ENCODE results near the gene TSPAN4.
A peak's percentile ranks its signal among the peaks of the same experiment; 100 is the strongest.

TSPAN4 gene

GRCh38 chr11:803770-804598, 38.7 kb upstream of the TSPAN4 start:
- DNase-seq (ENCODE audit: extremely low read depth in 1 of 2, low read depth in 1 of 2), result no peak

DNA sequence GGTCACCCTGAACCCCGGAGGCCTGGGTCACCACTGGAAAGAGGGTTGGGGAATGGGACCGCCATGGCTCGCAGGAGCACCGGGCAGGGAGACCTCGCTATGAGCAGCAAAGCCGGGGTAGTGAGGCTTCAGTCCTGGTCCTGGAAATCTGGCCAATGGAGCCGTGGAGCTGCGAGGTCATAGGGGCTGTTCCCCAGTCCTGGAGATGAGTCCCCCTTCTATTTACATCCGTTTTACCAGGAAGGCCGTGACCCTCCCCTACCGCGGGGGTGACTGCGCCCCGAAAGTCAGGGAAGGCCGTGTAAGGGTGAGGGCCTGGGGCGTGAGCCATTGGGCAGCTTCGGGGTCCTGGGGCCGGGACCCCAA, 38.1 kb upstream of the TSPAN4 start:
- no peak for DNase-seq (ENCODE audit: extremely low read depth in 1 of 2, low read depth in 1 of 2)

DNA sequence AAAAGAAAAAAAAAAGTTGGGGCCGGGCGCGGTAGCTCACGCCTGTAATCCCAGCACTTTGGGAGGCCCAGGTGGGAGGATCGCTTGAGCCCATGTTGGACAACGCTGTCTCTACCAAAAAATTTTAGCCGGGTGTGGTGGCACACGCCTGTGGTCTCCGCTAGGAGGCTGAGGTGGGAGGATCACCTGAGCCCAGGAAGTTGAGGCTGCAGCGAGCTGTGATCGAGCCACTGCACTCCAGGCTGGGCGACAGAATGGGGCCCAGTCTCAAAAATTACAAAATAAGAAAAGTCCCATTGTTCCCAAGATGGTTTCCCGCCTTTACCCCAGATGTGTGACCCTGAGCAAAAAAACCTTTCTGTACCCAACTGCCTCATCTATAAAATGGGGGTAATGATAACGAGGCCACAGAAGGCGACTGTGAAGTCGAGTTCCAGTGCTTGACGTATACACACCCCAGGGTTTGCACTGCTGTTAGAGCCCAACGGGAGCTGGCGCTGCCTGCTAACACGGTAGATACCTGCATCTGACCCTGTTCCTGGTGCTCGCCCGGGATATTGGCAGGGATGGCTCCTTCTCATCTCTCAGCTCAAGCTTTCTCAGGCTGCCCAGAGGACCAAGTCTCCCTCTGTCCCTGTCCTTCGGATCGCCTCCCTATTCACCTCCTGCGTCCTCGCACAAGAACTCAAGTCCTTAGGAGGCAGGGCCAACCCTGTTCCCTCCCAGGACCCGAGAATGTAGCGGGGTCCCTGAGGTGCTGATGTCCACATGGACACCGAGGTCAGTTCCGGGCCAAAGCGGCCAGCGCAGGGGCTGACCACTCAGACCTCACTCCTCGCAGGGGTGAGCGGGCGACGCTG, 34.0 kb upstream of the TSPAN4 start:
- DNase-seq (ENCODE audit: extremely low read depth in 1 of 2, low read depth in 1 of 2), result no peak

DNA sequence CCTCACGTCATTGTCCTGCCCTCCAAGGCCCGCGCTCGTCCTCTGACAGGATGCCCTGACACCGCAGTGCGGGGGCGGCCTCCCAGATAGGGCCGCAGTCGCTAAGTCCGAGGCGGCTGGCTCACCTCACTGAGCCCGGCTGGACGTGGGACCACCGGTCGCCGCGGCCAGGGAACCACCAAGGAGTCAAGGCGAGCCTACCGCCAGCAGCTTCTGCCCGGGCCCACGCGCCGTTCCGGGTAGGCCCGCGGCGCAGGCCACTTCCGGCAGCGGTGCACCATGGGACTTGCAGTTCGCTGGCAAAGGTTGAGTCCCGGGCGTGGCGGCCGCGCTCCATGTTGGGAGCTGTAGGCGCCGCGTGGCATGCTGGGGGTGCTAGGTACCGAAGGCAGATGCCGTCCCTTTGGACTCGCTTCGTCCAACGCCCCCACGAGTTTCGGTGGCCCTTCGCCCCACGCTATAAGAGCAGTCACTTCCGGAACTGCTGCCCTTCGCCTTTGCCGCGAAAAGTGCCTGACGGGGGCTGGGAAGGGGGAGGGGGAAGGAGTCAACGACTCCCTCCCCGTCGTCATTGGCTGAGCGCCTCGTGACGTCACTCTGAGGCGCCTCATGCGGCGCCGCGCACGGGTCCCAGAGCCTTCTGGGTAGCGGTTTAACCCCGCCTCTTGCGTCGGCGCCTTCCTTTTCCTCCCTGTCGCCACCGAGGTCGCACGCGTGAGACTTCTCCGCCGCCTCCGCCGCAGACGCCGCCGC, 33.2 kb upstream of the TSPAN4 start, which contains the start of gene RPLP2:
RPLP2 (plus strand) TSS at position 681 of the 753 bp plus-strand sequence. CDS start 268 bp downstream, outside the sequence.
- DNase-seq (ENCODE audit: extremely low read depth in 1 of 2, low read depth in 1 of 2), result peak; percentile 92 to 98

GRCh38 chr11:810040-810567, 32.5 kb upstream of the TSPAN4 start:
- DNase-seq (ENCODE audit: extremely low read depth in 1 of 2, low read depth in 1 of 2), result no peak

GRCh38 chr11:811446-812245, 31.0 kb upstream of the TSPAN4 start:
- DNase-seq (ENCODE audit: extremely low read depth in 1 of 2, low read depth in 1 of 2), result no peak

- no peak for DNase-seq (ENCODE audit: extremely low read depth in 1 of 2, low read depth in 1 of 2)
Measured at GRCh38 chr11:812390-812789, 30.3 kb upstream of the TSPAN4 start.

DNA sequence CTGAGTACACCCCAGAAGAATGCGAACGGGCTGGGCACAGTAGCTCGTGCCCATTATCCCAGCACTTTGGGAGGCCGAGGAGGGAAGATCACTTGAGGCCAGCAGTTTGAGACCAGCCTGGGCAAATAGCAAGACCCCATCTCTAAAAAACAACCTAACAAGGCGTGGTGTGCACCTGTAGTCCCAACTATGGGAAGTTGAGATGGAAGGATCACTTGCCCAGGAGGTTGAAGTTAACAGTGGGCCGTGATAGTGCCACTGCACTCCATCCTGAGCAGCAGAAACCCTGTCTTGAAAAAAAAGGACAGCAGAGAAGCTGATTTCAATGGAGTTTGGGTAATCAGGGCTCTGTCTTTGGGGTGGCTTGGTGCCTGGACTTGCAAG, 29.6 kb upstream of the TSPAN4 start:
- DNase-seq (ENCODE audit: extremely low read depth in 1 of 2, low read depth in 1 of 2), result no peak

DNA sequence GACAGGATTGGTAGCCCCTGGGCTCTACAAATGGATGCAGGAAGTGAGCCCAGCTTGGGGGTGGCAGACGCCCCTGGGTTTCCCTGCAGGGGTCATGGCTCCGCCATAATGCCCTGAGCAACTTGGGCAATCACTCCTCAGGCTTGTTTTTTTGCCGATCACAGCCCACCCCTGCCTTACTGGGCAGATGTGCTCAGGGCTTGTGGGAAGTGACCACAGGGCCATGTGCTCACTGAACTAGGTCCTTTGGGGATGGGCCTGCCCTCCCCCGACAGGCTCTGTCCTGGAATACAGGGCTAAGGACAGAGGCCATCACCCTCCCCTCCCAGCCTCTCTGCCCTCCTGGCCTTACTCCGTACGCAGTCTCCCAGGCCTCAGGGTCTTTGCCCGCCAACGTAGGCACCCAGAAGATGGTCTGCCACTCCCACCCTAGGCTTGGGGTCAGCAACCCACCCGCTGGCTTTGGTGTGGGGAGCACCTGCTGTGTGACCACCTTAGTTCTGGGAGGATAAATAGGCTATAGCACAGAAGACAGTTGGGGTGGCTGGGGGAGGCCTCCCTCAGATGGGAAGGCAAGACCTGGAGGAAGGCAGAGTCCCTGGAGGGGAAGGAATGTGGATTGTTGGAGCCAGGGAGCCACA, 29.1 kb upstream of the TSPAN4 start:
- no peak for DNase-seq (ENCODE audit: extremely low read depth in 1 of 2, low read depth in 1 of 2)

- DNase-seq (ENCODE audit: extremely low read depth in 1 of 2, low read depth in 1 of 2), result no peak
Measured at GRCh38 chr11:815675-816432, 26.8 kb upstream of the TSPAN4 start.

DNA sequence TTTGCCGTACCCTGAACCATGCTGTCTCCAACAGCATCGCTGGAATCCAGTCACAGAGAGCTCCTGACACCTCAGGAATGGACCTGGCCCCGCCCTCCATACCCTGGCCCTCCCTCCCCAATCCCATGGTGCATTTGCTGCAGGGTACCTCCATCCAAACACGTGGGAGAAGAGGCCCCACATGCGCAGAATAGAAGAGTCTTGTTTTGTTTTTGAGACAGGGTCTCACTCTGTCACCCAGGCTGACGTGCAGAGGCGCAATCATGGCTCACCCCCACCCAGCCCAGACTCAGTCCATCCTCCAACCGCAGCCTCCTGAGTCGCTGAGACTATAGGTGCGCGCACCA, 26.2 kb upstream of the TSPAN4 start:
- no peak for DNase-seq (ENCODE audit: extremely low read depth in 1 of 2, low read depth in 1 of 2)

DNA sequence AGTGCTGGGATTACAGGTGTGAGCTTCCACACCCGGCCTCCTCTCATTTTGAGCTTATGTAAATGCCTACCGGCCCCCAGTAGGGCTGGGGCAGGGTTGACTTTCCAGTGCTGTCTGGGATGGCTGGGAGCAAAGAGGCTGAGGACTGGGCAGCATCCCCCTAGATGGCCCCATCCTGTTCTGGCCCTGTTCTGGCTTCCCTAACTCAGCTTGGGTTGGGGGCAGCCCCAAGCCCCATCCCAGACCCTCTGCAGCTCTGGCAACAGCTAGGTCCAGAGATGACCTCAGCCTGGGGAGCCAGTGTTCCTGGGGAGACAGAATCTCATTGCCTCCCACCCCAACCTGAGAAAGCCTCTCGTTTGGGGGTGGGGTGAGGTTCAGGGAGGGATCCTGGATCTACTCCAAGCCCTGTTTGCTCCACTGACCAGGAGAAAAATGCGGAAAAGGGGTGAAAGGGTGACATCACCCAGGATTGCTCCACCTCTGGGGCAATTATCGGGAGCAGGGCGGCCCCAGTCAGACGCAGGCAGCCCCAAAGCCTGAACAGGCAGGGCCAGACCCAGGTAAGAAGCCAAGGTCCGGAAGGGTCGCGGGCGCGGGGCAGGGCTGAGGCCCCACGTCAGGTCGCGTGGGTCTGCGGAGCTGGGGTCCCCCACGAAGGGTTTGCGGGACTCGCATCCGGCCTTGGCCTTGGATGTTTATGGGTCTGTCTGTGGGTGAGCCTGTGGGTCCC, 24.1 kb upstream of the TSPAN4 start, which contains the start of gene PNPLA2:
PNPLA2 (plus strand) TSS at position 519 of the 733 bp plus-strand sequence. CDS start 805 bp downstream, outside the sequence.
- no peak for DNase-seq (ENCODE audit: extremely low read depth in 1 of 2, low read depth in 1 of 2)

DNA sequence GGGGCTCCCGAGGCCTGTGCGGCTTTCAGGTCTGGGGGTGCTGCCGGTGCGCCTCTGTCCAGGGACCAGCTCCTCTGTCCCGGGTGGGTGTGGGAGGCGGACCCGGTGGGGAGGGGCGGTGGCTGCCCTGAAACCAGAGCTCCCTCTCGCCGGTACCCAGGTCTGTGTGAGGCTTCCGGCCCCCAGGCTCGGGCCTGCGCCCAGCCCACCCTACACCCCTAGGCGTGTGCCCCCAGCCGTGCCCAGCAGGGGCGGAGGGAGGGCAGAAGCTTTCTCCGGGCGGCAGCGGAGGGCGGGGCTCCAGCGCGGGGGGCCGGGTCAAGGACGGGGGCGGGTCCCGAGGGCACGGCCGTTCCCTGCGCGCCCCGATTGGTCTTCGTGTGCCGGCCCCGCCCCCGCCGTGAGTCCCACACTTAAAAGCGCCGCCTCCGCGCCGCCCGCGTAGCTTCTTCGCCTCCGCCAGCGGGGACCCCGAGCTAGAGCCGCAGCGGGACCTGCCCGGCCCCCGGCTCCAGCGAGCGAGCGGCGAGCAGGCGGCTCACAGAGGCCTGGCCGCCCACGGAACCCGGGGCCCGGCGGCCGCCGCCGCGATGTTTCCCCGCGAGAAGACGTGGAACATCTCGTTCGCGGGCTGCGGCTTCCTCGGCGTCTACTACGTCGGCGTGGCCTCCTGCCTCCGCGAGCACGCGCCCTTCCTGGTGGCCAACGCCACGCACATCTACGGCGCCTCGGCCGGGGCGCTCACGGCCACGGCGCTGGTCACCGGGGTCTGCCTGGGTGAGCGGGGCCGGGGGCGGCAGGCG, 23.3 kb upstream of the TSPAN4 start:
- DNase-seq (ENCODE audit: extremely low read depth in 1 of 2, low read depth in 1 of 2), result peak; percentile 72 to 93

GRCh38 chr11:819943-820649, 22.6 kb upstream of the TSPAN4 start:
- peak; percentile 88 to 91 for DNase-seq (ENCODE audit: extremely low read depth in 1 of 2, low read depth in 1 of 2)

DNA sequence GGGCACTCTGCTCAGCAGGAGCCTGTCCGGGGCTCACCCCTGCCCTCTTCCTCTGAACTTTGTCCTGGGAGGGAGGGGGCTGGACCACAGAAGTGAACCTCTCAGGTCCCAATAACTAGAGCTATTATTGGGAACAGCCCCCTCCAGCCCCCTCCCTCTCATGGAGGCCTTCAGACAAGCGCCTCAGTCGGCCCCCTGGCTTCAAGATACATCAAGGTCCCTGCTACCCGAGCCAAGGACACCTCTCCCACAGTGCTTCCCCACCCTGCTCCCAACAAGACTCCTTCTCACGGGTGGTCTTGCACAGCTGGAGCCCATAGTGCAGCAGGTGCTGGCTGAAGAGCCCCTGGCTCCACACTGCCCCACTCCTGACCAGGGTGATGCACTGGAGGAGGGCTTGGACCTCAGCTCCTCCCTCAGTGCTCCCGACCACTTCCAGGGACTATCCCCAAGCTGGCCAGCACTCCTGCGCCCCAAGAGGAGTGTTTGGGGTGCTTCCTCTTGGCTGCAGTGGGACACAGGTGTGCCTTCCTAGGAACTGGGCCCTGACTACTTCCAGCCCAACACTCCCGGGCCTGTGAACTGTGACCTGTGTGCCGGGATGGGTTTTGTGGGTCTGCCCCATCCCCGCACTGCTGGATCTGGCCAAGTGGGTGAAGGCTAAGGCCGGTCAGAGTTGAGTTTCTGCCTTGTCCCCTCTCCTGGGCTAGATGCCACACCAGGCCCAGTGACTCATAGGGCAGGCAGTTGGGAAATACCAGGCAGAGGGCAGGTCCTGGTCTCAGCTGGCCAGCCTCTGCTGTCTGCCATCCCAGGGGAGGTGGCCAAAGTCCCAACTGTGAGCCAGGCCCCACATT, 21.8 kb upstream of the TSPAN4 start:
- DNase-seq (ENCODE audit: extremely low read depth in 1 of 2, low read depth in 1 of 2), result no peak

All from activated CD8-positive, alpha-beta memory T cell treated with anti-CD3 and anti-CD28 coated beads for 1 hour (primary cell).